Activated CD4-positive, alpha-beta T cell treated with anti-CD3 and anti-CD28 coated beads for 24 hours (primary cell): ENCODE measurements around the gene MIP.
"Not testable (repeated sequence)": the region's sequence is repeated elsewhere in the genome, so short reads cannot be mapped to it uniquely, and the experiment has no call there.

Source experiments
- DNase-seq, 2 donors: peaks; one replicate each; pipeline ENCODE4 v3.0.0-alpha.2; 2020; ENCODE audit warnings: low read depth in 2 of 2

The MIP gene

DNA sequence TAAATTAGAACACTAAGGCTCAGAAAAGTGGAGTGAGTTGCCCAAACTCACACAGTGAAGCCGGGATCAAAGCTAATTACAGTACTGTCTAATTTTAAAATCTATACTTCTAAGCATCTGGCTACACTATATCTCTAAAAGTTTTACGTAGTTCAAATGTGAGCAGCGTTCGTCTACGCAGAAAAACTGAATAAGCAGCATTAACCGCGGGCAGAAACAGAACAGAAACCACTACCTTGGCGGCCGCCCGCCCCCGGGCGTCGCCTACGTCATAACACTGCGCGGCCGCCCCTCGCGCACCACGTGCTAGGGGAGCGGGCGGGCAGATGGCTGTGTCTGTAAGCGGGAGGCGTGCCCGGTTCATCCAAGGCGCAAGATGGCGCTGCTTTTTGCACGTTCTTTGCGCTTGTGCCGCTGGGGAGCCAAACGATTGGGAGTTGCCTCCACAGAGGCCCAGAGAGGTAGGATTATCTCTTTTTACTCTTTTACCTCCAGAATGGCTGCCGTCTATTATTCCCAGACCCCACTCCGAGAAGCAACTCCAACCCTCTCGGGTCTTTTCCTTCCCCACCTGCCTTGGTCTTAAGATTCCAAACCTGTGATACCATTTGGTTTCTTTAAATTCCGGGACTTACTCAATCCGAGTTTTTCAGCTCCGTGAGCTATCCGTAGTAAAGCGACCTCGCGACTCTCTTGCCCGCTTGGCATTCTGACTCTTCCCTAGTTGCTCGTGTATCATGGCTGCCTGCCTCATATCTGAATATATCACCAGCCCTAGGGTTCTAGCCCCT is 14.0 kb upstream of the MIP start, which contains the start of gene SPRYD4:
Gene SPRYD4, plus strand, starts transcription at position 363 of the 791 bp plus-strand sequence. Its CDS starts 14 bp downstream, at position 377.
- peak; percentile 83 to 85 for DNase-seq

DNA sequence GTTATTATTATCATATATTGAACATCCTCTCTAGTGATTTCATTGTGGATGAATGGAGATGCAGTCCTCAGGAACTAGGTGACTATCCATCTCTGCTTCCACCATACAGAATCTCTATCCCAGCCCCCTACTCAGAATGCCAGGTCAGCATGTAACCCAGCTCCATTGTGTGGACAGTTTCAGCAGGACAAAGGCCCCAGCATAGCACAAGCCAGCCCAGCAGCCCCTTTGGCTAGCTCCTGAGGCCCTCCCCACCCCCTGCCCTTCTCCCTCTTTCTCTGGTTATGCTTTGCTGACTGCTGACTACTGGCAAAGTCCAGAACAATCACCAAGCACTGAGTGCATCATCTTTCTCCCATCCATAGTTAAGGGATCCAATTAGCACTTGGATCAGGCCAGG is 8.1 kb upstream of the MIP start:
- no peak for DNase-seq

DNA sequence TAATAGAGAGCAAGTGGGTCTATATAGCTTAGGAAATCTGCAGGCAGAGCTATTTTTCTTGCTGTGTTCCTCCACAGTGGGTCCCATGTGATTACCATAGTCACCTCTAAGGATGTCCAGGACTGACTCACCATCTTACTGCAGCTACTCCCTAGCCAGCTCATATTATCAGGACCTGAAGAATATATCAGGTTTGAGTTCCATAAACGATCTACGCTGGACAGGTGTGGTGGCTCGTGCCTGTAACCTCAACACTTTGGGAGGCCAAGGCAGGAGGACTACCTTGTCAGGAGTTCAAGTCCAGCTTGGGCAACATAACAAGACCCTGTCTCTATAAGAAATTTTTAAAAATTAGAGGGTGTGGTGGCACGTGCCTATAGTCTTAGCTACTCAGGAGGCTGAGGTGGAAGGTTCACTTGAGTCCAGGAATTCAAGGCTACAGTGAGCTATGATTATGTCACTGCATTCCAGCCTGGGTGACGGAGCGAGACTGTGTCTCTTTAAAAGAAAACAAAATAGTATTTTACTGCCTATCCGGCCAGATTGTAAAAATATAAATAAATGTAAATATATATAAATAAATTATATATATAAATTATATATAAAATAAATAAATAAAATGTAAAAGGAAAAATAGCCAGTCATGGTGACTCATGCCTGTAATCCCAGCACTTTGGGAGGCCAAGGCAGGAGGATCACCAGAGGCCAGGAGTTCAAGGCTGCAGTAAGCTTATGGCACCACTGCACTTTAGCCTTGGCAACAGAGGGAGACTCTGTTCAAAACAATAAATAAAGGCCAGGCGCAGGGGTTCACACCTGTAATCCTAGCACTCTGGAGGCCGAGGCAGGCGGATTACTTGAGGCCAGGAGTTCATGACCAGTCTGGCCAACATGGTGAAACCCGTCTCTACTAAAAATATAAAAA is 7.0 kb upstream of the MIP start:
- no peak for DNase-seq

DNA sequence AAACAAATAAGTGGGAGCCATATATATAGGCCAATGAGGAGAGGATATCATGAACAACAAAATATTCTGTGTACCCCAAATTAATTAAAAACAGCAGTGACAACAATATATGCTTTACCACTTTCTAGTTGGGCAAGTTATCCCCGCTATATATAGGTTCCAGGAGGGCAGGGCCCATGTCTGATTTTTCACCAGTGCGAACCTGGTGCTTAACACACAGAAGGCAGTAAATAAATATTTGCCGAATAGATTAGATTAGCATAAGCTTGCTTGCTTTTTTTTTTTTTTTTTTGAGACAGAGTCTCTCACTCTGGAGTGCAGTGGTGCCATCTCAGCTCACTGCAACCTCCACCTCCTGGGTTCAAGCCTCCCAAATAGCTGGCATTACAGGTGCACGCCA is 3.4 kb upstream of the MIP start:
- no peak for DNase-seq

DNA sequence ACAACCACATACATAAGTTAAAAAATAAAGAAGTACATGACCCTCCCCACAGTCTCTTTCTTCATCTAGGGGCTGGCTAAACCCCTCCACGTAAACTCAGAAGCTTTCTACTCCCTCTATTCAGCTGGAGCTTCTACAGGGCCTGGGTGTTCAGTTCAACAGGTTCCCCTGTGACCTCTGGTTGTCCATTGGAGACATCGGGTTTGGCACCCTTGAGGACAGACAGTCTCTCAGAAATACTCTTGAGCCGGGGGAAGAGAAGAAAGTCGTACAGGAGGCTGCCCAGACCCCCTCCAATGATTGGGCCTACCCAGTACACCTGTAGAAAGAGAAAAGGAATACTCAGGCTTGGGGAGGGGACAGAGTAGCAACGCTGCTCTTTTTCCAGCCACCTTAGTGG is 3.3 kb downstream of the MIP start:
- no peak for DNase-seq

DNA sequence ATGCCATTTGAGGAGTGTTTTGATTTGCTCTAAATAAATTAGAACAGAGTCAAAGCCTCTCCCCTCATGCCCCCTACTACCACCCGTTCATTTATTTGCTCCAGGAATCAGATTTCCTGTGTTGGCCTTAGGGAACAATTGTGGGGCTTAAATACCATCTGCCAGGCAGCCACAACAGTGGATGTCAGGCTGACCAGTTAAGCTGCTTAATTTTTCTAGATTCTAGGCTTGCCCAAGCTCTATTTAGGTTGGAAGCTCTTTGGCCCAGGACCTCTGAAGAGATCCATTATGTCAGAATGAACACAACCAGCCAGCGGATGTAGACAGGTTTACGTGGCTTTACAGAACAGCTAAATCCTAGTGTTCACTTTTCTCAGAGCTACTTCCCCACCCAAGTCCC is 4.2 kb downstream of the MIP start:
- DNase-seq = no peak

DNA sequence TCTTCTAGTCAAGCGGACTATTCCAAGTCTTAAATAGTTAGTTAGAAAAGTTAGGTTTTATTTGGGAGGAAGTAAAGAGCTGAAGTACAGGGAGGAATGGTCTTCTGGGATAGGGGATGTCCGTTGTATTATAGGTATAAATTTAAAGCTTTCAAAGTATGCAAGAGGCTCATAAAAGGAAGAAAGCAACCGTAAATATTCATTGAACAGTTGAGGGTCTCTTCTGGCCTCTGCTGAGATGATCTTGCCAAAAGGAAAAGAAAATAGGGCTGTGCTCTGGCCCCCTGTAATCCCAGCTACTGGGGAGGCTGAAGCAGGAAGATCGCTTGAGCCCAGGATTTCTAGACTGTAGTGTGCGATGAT is 4.9 kb downstream of the MIP start:
- no peak for DNase-seq

DNA sequence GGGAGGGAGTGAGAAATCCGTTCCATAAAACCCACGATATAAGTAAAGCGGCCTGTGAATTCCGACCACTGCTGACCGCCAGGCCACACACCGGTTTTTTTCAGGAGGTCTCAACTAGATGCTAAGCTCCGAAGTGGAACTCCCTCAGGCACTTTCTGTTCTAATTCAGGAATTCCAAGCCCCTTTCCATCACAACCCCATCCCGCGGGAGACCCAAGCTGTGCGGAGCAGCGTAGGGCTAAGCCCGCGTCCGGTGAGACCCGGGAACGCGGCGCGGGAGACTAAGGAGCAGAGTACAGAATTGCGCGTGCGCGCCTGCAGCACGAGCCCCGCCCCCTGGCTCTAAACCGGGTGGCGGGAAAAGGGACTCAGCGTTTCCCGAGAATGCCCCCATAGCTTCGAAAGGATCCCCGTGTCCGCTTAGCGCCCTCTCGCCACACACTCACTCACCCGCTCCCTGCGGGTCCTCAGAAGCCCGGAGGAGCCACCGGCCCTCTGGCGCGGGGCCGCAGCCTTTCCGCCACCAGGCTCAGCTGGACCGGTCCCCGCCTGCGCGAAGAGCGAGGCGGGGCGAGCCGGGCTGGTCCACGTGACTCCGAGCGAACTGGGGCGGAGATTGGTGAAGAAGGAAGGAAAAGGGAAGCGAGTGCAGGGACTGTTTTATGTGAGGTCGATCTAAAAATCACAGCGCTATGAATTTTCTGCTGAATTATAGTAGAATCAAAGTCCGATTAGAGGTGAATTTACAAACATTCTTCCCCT is 5.4 kb downstream of the MIP start, which contains the start of gene TIMELESS:
Gene TIMELESS, minus strand, starts transcription at position 567 of the 762 bp plus-strand sequence. CDS start 15,256 bp downstream, outside the sequence.
- DNase-seq = peak; percentile 76 to 81

DNA sequence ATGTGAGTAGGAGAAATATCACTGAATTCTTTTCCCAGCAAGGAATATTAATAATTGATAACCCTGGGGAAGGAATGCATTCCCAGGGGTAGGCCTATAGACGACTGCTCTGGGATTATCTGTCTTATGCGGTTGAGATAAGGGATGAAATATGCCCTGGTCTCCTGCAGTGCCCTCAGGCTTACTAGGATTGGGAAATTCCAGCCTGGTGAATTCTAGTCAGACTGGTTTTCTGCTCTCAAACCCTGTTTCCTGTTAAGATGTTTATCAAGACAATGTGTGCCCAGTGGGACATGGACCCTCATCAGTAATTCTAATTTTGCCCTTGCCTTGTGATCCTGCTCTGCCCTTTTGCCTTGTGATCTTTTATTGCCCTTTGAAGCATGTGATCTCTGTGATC is 11.2 kb downstream of the MIP start:
- not testable (repeated sequence) for DNase-seq

DNA sequence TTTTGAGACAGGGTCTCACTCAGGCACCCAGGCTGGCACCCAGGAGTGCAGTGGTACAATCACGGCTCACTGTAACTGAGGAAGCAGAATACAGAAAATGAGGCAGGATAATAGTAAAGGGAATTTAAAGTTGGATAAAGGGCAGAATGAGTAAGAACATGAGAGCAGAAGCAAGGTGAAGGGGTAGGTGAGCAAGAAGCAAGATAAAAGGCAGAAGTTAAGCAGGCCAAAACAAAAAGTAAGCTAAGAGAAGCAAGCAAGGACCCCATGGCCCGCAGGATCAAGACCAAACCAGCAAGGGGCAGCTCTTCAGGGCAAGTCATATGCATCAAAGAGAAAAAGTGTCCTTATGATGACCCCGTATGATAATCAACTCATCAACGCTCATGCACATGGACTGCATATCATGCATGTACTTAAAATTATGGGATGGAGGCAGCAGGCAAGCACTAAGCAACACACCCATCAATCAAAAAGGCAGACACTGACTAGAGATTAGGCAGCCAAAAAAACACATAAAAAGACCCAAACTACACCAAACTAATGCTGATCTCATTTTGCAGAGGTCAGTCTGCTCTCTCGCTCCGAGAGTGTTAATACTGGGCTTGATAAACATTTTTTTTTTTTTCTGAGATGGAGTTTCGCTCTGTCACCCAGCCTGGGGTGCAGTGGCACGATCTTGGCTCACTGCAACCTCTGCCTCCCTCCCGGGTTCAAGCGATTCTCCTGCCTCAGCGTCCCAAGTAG is 16.9 kb downstream of the MIP start:
- DNase-seq = no peak

DNA sequence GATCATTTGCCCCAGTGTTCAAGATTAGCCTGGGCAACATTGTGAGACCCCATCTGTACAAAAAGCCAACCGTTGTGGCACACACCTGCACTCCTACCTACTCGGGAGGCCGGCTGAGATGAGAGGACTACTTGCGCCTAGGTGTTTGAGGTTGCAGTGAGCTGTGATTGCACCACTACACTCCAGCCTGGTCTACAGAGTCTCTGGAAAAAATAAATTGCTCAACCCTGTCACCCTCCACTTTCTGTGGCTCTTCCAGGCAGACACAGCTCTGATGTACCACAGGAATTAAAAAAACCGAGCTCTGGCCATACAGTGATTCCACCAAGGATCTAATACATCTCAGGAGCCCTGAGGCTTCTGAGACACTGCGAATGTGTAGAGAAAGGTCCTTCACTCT is 19.6 kb downstream of the MIP start:
- DNase-seq = no peak

DNA sequence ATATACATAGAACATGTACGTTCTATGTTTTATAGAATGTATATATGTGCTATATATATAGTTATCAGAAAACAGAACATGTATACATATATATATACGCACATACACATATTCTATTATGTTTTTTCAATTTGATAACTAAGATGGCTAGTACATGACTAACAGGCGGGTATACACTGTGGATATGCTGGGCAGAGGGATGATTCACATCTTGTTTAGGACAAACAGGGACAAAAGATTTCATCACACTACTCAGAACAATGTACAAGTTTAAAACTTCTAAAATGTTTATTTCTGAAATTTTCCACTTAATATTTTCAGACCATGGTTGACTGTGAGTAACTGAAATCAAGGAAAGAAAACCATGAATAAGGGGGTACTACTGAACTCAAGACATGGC is 22.6 kb downstream of the MIP start:
- DNase-seq = no peak

DNA sequence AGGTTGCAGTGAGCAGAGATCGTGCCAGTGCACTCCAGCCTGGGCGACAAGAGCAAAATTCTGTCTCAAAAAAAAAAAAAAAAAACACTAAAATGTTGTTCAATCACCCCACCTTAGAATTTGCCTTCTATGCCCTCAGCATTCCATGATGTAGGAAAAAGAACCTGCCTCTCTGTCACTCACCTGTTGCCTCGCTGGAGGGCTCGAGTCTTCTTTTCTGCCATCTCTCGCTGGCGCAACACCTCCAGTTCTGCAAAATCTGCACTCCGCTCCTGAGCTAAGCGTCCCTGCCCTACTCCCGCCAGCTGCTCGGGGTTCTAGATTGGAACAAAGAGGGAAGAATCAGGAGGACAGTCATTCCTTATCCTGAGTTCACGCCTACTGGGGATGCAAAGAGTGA is 23.2 kb downstream of the MIP start:
- no peak for DNase-seq

DNA sequence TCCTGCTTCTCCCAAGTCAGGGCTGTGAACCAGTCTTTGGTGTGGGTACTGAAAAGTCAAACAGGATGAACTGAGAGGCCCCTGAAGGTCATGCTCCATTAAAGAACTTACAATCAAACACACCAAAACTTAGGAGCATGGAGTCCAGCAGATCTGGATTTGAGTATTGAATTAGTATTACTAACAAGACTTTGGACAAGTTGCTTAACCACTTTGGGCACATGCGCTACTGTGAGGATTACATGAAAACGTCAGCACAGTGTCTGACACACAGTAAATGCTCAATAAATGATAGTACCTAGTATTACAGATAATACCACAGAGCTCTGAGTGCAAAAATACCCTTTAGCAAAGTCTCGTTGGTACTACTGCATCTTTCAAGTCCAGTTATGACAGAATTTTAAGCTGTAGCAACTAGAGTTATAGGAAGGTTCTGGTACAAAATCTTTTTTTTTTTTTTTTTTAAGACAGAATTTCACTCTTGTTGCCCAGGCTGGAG is 28.5 kb downstream of the MIP start:
- DNase-seq = no peak

DNA sequence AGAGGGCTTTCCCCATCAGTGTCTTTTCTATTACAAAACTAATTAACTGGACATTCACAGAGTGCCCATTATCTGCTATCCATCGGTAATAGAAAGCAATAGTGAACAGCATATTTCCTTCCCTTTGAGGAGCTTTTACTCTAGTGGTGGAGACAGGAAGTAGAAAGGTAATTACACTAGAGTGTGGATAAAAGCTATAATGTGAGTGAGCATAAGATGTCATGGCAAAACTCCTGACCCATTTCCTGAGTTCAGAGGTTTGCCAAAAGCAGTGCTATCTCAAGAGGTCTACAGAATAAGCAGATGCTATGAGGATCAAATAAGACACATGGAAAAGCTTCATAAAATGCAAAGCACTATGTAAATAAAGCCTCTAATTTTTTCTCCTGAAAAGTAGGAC is 29.3 kb downstream of the MIP start:
- DNase-seq = no peak

DNA sequence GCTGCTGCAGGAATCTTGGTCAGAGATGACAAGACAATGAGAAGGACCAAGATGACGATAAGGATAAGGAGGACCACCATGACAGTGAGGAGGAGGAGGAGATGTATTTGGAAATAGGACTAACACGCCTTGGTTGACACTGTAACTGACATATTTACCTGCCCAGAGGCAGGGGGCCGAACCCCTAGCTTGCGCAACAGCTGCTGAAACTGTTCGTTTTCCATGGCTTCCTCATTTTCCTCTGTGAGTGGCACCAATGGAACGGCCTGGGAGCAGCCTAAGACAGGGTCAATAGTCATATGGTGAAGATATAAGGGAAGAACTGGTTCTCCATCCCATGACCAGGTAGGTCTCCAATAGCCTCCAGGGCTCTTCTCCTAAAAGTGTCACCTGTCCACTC is 34.0 kb downstream of the MIP start:
- no peak for DNase-seq

DNA sequence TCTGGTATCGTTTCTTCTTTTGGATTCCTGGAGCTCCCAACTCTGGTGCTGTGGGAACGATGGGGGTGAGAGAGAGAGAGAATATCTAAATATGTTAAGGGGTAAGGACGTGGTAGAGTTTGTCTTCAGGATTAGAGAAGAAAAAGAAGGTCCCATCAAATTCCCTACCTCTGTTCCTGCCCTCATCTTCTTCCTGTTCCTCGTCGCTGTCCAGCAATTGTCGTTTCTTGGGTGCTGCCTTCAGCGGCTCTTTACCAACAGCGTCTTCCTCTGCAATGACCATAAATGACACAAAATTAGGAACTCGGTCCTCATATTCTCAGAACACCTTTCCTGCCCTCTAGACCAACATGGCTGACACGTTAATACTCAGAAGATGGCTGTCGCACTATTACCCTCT is 36.7 kb downstream of the MIP start:
- DNase-seq = no peak

DNA sequence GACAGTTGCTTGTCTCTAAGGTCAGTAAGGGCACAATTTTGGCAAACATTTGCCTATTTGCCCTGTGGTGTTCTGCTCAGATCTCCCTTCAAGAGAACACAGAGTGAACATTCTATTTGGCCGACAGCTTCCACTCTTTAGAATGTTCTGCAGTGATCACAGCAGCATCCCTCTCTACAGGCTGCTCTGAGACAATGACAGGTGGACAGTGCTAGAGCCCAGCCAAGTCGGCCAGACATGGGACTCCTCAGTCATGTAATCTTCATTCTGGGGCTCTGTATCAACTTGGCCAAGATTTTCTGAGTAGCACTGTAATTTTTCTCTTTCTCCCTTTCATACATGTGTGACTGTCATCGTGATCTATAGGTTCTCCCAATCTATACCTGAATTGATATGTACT is 40.1 kb downstream of the MIP start:
- no peak for DNase-seq

DNA sequence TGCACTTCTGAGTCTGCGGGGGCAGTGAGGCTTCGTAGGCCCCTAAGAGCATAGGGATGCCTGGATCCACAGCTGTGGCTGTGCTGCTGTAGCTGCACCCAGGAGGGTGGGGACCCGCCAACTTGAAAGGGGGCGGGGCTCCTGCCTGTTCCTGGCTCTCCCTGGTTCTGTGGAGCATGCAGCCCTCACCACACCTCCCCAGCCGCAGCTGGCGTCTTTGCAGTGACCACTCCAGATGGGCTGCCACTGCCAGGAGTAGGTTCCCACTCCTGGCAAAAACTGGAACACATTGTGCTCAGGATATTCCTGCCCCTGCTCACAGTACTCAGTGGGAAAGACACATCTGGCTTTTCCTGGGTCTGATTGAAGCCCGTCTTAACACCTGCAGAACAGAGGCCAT is 41.1 kb downstream of the MIP start:
- DNase-seq = no peak

DNA sequence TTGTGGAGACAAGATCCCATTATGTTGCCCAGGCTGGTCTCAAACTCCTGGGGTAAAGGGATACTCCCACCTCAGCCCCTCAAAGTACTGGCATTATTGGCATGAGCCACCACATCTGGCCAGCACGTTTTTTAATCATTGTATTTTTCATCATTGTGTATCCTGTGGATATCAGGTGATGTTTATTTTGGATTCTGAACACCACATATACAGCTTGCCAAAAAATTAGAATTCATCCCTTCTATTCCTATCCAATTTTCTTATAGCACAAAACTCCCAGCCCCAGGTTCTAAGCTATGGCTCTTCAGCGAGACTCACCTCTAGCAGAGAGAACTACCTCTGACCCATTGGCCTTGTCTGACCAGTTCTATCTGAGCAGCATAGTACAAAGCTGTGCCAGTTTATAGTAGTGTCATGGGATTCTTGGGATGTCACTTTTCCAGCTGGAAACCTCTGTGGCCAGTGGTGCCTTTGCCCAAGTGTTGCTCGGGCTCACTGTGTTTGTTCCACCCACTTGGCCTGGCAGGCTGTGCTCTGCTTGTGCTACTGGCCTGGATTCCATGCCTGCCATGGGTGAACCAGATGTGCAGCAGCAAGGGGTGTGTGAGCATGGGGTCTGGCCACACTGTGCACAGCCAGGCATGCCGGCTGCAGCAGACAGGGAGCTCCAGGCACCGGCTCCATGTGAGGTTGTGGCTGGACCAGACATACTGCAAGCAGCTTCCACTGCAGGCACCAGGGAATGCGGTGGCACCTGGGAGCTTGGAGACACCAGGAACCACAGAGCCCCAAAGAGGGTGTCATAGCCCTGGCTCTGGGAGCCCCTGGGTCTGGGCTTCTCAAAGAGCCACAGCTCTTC is 42.4 kb downstream of the MIP start:
- DNase-seq = no peak
